Measurements from ENCODE around the gene GPR62. TPM values are rescaled to one million over a fixed set of nuclear protein-coding genes. Genes with fewer than 3 reads are reported as not detected.

GPR62 gene
- total and polyA plus RNA-seq, 2 of the 8 experiments (the other 6 are each of a cell fraction or from before 2014, with no cell fraction given): 0.22 to 0.29 TPM

- no peak for TF ChIP-seq CHD7 (IDR thresholded peaks at IDR 0.05; ENCODE audit: insufficient replicate concordance, low read length)
Measured at GRCh38 chr3:51980253-51980652, 25.1 kb downstream of the GPR62 start (continued).

Data from H1 (cell line).